ENCODE results near the gene DUOXA2. TPM values are rescaled to one million over a fixed set of nuclear protein-coding genes. Genes with fewer than 3 reads are reported as not detected.

The DUOXA2 gene
- total RNA-seq, 1 donor: not detected

- no peak for TF ChIP-seq CTCF (IDR thresholded peaks at IDR 0.05; ENCODE audit: insufficient read depth, low read length)
- no peak overlapping the region for H3K4me3 ChIP-seq (ENCODE audit: low read depth, low read length)
- no peak for DNase-seq (ENCODE audit: low read depth)
Observed at GRCh38 chr15:45139770-45140169, 25.6 kb downstream of the DUOXA2 start.

- no peak for TF ChIP-seq CTCF (IDR thresholded peaks at IDR 0.05; ENCODE audit: insufficient read depth, low read length)
- no peak overlapping the region for H3K4me3 ChIP-seq (ENCODE audit: low read depth, low read length)
- DNase-seq (ENCODE audit: low read depth): no peak
Observed at GRCh38 chr15:45140557-45141250, 26.6 kb downstream of the DUOXA2 start.

- H3K4me3 ChIP-seq (ENCODE audit: low read depth, low read length): no peak overlapping the region
- no peak for TF ChIP-seq CTCF (IDR thresholded peaks at IDR 0.05; ENCODE audit: insufficient read depth, low read length)
- DNase-seq (ENCODE audit: low read depth): no peak
Observed at GRCh38 chr15:45141386-45141785, 27.3 kb downstream of the DUOXA2 start.

GRCh38 chr15:45143056-45143455 lies 28.9 kb downstream of the DUOXA2 start:
- no peak overlapping the region for H3K4me3 ChIP-seq (ENCODE audit: low read depth, low read length)
- TF ChIP-seq CTCF (IDR thresholded peaks at IDR 0.05; ENCODE audit: insufficient read depth, low read length): no peak
- DNase-seq (ENCODE audit: low read depth): no peak

GRCh38 chr15:45143946-45144345 lies 29.8 kb downstream of the DUOXA2 start:
- DNase-seq (ENCODE audit: low read depth): no peak
- TF ChIP-seq CTCF (IDR thresholded peaks at IDR 0.05; ENCODE audit: insufficient read depth, low read length): no peak
- H3K4me3 ChIP-seq (ENCODE audit: low read depth, low read length): no peak overlapping the region

GRCh38 chr15:45144775-45145174 lies 30.6 kb downstream of the DUOXA2 start:
- TF ChIP-seq CTCF (IDR thresholded peaks at IDR 0.05; ENCODE audit: insufficient read depth, low read length): no peak
- DNase-seq (ENCODE audit: low read depth): no peak
- H3K4me3 ChIP-seq (ENCODE audit: low read depth, low read length): no peak overlapping the region

GRCh38 chr15:45146405-45146804 lies 32.3 kb downstream of the DUOXA2 start:
- H3K4me3 ChIP-seq (ENCODE audit: low read depth, low read length): no peak overlapping the region
- no peak for DNase-seq (ENCODE audit: low read depth)
- no peak for TF ChIP-seq CTCF (IDR thresholded peaks at IDR 0.05; ENCODE audit: insufficient read depth, low read length)
